PFSK-1 (cell line): ENCODE data around the gene GLE1.

Source experiments
- FOXP2 ChIP-seq: optimal IDR thresholded peaks from 2 replicates; pipeline ENCODE3; 2011; ENCODE audit warnings: borderline replicate concordance, control low read depth, inconsistent platforms; ENCODE audit not compliant: insufficient read depth; ENCODE audit errors: extremely low read length, extremely low read depth
- POLR2AphosphoS5 ChIP-seq: IDR thresholded peaks from 2 replicates; pipeline ENCODE4 v1.6.1; 2012; ENCODE audit warnings: low read depth, mild to moderate bottlenecking, control low read depth, low read length, moderate library complexity
- REST ChIP-seq, 2 experiments: IDR thresholded peaks; 2 replicates each; pipeline versions ENCODE4 v1.6.1 to v1.8.0; 2011 to 2012; ENCODE audit warnings: low read depth in 2 of 2, low read length in 2 of 2, control low read depth in 1 of 2, inconsistent platforms in 1 of 2, mild to moderate bottlenecking in 1 of 2, moderate library complexity in 1 of 2; ENCODE audit not compliant: insufficient read depth in 1 of 2
- SIN3A ChIP-seq: IDR thresholded peaks from 2 replicates; pipeline ENCODE4 v1.6.1; 2012; ENCODE audit warnings: mild to moderate bottlenecking, low read length, moderate library complexity, borderline replicate concordance; ENCODE audit not compliant: insufficient read depth
- TAF1 ChIP-seq: IDR thresholded peaks from 2 replicates; pipeline ENCODE4 v1.6.1; 2012; ENCODE audit warnings: low read length, control low read depth, borderline replicate concordance; ENCODE audit not compliant: insufficient read depth

GLE1 gene

GRCh38 chr9:128523199-128523925 is 18.8 kb downstream of the GLE1 start:
- no peak for TF ChIP-seq TAF1
- no peak for TF ChIP-seq SIN3A
- TF ChIP-seq REST (IDR thresholded peaks at IDR 0.05; ENCODE audit: insufficient read depth in 1 of 2, low read depth in 2 of 2, low read length in 2 of 2), result no peak
- TF ChIP-seq FOXP2, result no peak
- no peak for TF ChIP-seq POLR2AphosphoS5

- no peak for TF ChIP-seq REST (IDR thresholded peaks at IDR 0.05; ENCODE audit: insufficient read depth in 1 of 2, low read depth in 2 of 2, low read length in 2 of 2)
- TF ChIP-seq TAF1, result no peak
- TF ChIP-seq POLR2AphosphoS5, result no peak
- no peak for TF ChIP-seq FOXP2
- no peak for TF ChIP-seq SIN3A
These were observed 22.2 kb downstream of the GLE1 start for GRCh38 chr9:128526720-128527119.

- no peak for TF ChIP-seq SIN3A
- no peak for TF ChIP-seq POLR2AphosphoS5
- no peak for TF ChIP-seq FOXP2
These were observed 24.1 kb downstream of the GLE1 start for GRCh38 chr9:128528445-128529160.

GRCh38 chr9:128529191-128529590 is 24.7 kb downstream of the GLE1 start:
- TF ChIP-seq TAF1 (no peak), POLR2AphosphoS5 (no peak), SIN3A (no peak), REST (IDR thresholded peaks at IDR 0.05; ENCODE audit: insufficient read depth in 1 of 2, low read depth in 2 of 2, low read length in 2 of 2) (no peak), FOXP2 (no peak)

- TF ChIP-seq POLR2AphosphoS5 (no peak), FOXP2 (no peak), REST (IDR thresholded peaks at IDR 0.05; ENCODE audit: insufficient read depth in 1 of 2, low read depth in 2 of 2, low read length in 2 of 2) (no peak), SIN3A (no peak), TAF1 (no peak)
These were observed 28.1 kb downstream of the GLE1 start for GRCh38 chr9:128532581-128532980.
